GM21381 (cell line): Measurements from ENCODE around the gene COPRS.
"Not testable (repeated sequence)": the region's sequence is repeated elsewhere in the genome, so short reads cannot be mapped to it uniquely, and the experiment has no call there.

Experiments
- ATAC-seq: cut with Tn5 transposase; IDR thresholded peaks from one replicate; pipeline ENCODE4 v1.9.1; 2021; ENCODE audit warnings: mild to moderate bottlenecking, moderate library complexity; ENCODE audit not compliant: unreplicated experiment

COPRS gene

DNA sequence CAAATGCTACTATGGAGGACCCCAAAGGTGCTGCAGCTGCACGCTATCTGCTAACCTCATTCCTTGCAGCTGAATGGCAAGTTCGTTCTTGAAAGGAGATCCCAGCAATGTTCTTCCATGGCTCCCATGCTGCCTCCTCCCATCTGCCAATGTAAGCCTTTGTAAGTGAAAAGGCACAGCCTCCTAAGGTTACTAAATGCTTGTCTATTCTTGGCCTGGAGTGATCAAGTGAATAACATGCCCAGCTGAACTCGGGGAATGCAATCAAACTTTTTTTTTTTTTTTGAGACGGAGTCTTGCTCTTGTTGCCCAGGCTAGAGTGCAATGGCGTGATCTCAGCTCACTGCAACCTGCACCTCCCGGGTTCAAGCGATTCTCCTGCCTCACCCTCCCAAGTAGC is 49.2 kb downstream of the COPRS start:
- ATAC-seq: not testable (repeated sequence)

GRCh38 chr17:31808521-31809050 is 50.5 kb downstream of the COPRS start:
- ATAC-seq: no peak

DNA sequence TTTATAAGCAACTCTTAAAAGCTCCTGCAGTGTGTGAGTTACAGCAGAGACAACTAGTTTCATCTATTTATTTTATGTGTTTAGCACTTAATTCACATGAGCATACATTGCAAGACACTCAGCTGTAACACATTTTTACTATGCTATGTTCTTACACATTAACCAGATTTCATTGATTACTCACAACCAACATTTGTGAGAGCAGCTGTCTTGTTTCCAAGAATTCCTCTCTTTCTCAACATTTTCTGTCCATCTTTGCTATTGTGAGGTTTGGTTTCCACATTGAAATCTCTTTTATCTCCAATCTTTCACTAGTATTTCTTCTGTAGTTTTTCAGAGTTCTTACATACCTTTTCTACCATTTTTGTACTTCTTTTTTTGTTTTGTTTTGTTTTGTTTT is 51.2 kb downstream of the COPRS start:
- no peak for ATAC-seq

GRCh38 chr17:31806921-31807320 is 52.1 kb downstream of the COPRS start:
- ATAC-seq: no peak

GRCh38 chr17:31803494-31804213 is 55.4 kb downstream of the COPRS start:
- ATAC-seq: no peak

- no peak for ATAC-seq
Observed at GRCh38 chr17:31802502-31802901, 56.5 kb downstream of the COPRS start.
